Measurements from ENCODE around the gene ULK1.
"Not testable (repeated sequence)": the region's sequence is repeated elsewhere in the genome, so short reads cannot be mapped to it uniquely, and the experiment has no call there.

The ULK1 gene

GRCh38 chr12:131949431-131950181 lies 55.2 kb downstream of the ULK1 start, which contains the start of gene EP400:
Gene EP400 (plus strand): TSS chr12:131949942. CDS start chr12:131960620, 10,678 bp downstream.
- peak; percentile 98 for DNase-seq

GRCh38 chr12:131950182-131950913 lies 55.9 kb downstream of the ULK1 start:
- DNase-seq, result peak; percentile 44
- in situ Hi-C loops (cut with HindIII; ENCODE audit: low pct_ligation_motif_present, low pct_unique_long_range_greater_than_20kb, low sequenced_read_pairs), result no loop called here

More at GRCh38 chr12:131949431-131950181, 55.2 kb downstream of the ULK1 start, which contains the start of gene EP400:
- in situ Hi-C loops (cut with HindIII; ENCODE audit: low pct_ligation_motif_present, low pct_unique_long_range_greater_than_20kb, low sequenced_read_pairs), result no loop called here

- DNase-seq; in situ Hi-C loops (cut with HindIII; ENCODE audit: low pct_ligation_motif_present, low pct_unique_long_range_greater_than_20kb, low sequenced_read_pairs): not testable (repeated sequence)
Observed at GRCh38 chr12:131953810-131954209, 59.4 kb downstream of the ULK1 start.

GRCh38 chr12:131954460-131954859 lies 60.0 kb downstream of the ULK1 start:
- DNase-seq; in situ Hi-C loops (cut with HindIII; ENCODE audit: low pct_ligation_motif_present, low pct_unique_long_range_greater_than_20kb, low sequenced_read_pairs): not testable (repeated sequence)

GRCh38 chr12:131959116-131959515 lies 64.7 kb downstream of the ULK1 start:
- in situ Hi-C loops (cut with HindIII; ENCODE audit: low pct_ligation_motif_present, low pct_unique_long_range_greater_than_20kb, low sequenced_read_pairs), result no loop called here
- no peak for DNase-seq

GRCh38 chr12:131959641-131960589 lies 65.5 kb downstream of the ULK1 start:
- in situ Hi-C loops (cut with HindIII; ENCODE audit: low pct_ligation_motif_present, low pct_unique_long_range_greater_than_20kb, low sequenced_read_pairs), result no loop called here
- no peak for DNase-seq

GRCh38 chr12:131960590-131961325 lies 66.3 kb downstream of the ULK1 start:
- in situ Hi-C loops (cut with HindIII; ENCODE audit: low pct_ligation_motif_present, low pct_unique_long_range_greater_than_20kb, low sequenced_read_pairs); DNase-seq: not testable (repeated sequence)

GRCh38 chr12:131961328-131961727 lies 66.9 kb downstream of the ULK1 start:
- DNase-seq; in situ Hi-C loops (cut with HindIII; ENCODE audit: low pct_ligation_motif_present, low pct_unique_long_range_greater_than_20kb, low sequenced_read_pairs): not testable (repeated sequence)

GRCh38 chr12:131962069-131962468 lies 67.6 kb downstream of the ULK1 start:
- in situ Hi-C loops (cut with HindIII; ENCODE audit: low pct_ligation_motif_present, low pct_unique_long_range_greater_than_20kb, low sequenced_read_pairs), result no loop called here
- DNase-seq, result no peak

GRCh38 chr12:131963381-131963780 lies 69.0 kb downstream of the ULK1 start:
- in situ Hi-C loops (cut with HindIII; ENCODE audit: low pct_ligation_motif_present, low pct_unique_long_range_greater_than_20kb, low sequenced_read_pairs), result no loop called here
- DNase-seq, result no peak

GRCh38 chr12:131965073-131965472 lies 70.7 kb downstream of the ULK1 start:
- in situ Hi-C loops (cut with HindIII; ENCODE audit: low pct_ligation_motif_present, low pct_unique_long_range_greater_than_20kb, low sequenced_read_pairs), result no loop called here
- DNase-seq, result no peak

- no peak for DNase-seq
- in situ Hi-C loops (cut with HindIII; ENCODE audit: low pct_ligation_motif_present, low pct_unique_long_range_greater_than_20kb, low sequenced_read_pairs), result no loop called here
Observed at GRCh38 chr12:131971226-131971625, 76.8 kb downstream of the ULK1 start.
